Measurements from ENCODE around the gene SFRP4. TPM values are rescaled to one million over a fixed set of nuclear protein-coding genes. Genes with fewer than 3 reads are reported as not detected.

Gene SFRP4
- total RNA-seq, 1 donor from 2014 or later, result not detected

DNA sequence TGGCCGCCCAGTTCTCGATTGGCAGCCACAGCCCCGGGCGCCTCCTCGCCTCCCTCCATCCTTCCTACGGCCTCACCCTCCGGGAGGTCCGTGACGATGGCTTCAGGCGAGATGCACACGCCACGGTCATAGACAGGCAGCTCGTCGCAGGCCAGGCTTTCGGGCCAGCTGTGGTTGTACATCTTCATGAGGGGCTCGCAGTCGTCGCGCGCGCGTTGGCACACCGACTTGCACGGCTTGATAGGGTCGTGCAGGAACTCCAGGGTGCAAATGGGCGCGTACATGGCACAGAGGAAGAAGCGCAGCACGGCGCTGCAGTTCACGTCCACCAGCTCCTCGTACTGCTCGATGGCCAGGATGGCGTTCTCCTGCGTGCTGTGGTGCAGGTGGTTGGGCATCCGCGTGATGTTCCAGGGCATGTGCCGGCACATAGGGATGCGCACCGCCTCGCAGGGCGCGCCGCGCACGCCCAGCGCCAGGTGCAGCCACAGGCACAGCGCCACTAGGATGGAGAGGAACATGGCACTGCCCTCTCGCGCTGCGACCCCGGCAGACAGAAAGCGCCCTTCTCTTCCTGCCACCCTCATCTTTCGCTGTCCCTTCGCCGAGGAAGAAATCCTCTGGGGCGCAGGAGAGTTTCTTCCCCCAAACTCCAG, 472 bp downstream of the SFRP4 start:
- TF ChIP-seq, protein P1, sequence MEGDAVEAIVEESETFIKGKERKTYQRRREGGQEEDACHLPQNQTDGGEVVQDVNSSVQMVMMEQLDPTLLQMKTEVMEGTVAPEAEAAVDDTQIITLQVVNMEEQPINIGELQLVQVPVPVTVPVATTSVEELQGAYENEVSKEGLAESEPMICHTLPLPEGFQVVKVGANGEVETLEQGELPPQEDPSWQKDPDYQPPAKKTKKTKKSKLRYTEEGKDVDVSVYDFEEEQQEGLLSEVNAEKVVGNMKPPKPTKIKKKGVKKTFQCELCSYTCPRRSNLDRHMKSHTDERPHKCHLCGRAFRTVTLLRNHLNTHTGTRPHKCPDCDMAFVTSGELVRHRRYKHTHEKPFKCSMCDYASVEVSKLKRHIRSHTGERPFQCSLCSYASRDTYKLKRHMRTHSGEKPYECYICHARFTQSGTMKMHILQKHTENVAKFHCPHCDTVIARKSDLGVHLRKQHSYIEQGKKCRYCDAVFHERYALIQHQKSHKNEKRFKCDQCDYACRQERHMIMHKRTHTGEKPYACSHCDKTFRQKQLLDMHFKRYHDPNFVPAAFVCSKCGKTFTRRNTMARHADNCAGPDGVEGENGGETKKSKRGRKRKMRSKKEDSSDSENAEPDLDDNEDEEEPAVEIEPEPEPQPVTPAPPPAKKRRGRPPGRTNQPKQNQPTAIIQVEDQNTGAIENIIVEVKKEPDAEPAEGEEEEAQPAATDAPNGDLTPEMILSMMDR (conservative IDR thresholded peaks at IDR 0.05), result no peak
- no peak for DNase-seq (ENCODE audit: low read depth, low spot score)
- peaks cover 82% of the 10 kb centered on the region for H3K27me3 Mint-ChIP-seq (ENCODE audit: low read depth)

DNA sequence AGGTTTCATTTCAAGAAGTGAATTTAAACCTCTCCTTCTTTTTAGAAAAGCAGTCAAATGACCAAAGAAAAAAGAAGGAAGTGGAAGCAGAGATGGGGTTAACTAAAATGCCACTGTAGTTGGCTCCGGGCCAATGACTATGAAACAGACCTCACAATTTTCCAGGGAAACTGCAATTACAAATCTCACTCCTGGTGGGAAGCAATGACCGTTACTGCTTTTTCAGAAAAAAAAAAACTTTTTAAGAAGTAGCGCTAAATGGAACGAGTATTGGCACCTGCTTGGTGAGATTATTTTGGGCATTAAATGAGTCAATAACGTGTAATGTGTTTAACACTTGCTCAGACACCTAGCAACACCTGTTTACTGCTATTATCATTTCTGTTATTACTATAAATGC, 1.2 kb downstream of the SFRP4 start:
- peaks cover 13% of the 10 kb centered on the region for H3K4me1 Mint-ChIP-seq
- DNase-seq (ENCODE audit: low read depth, low spot score), result no peak
- TF ChIP-seq, protein P1 (conservative IDR thresholded peaks at IDR 0.05), result no peak
- H3K27ac Mint-ChIP-seq (ENCODE audit: unreplicated experiment), result no peak overlapping the region
- no peak overlapping the region for H3K4me3 Mint-ChIP-seq
- H3K9me3 Mint-ChIP-seq, result no peaks in the 10 kb centered on the region
- no peaks in the 10 kb centered on the region for H3K36me3 Mint-ChIP-seq (ENCODE audit: low read depth)
- peaks cover 82% of the 10 kb centered on the region for H3K27me3 Mint-ChIP-seq (ENCODE audit: low read depth)

More for the DNA sequence above, 472 bp downstream of the SFRP4 start:
- H3K9me3 Mint-ChIP-seq, result no peaks in the 10 kb centered on the region
- no peaks in the 10 kb centered on the region for H3K36me3 Mint-ChIP-seq (ENCODE audit: low read depth)
- H3K4me3 Mint-ChIP-seq, result peak overlapping the region; percentile 72
- H3K4me1 Mint-ChIP-seq, result peaks cover 15% of the 10 kb centered on the region
- no peak overlapping the region for H3K27ac Mint-ChIP-seq (ENCODE audit: unreplicated experiment)

DNA sequence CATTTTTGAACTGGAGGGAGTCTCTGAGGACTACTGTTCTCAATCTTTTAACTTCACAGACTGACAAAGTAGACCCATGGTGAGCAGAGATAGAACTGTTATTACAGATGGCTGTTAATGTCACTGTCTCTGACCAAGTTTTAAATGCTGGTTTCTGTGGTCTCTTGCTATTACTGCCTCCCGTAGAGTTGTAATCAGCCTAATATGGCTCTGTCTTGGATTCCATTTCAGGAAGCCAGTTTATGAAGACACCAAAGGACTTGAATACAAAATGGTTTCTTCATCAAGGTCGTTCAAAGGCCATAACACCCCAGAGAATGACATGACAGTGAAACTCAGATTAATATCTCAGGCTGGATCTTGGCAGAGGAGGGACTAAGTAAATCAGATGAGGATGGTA, 3.9 kb downstream of the SFRP4 start:
- Mint-ChIP-seq H3K36me3 (ENCODE audit: low read depth) (no peaks in the 10 kb centered on the region), H3K9me3 (no peaks in the 10 kb centered on the region), H3K27ac (ENCODE audit: unreplicated experiment) (no peak overlapping the region), H3K4me3 (no peak overlapping the region), H3K27me3 (ENCODE audit: low read depth) (peaks cover 55% of the 10 kb centered on the region), H3K4me1 (peaks cover 8% of the 10 kb centered on the region)
- no peak for DNase-seq (ENCODE audit: low read depth, low spot score)
- TF ChIP-seq, protein P1 (conservative IDR thresholded peaks at IDR 0.05), result no peak

DNA sequence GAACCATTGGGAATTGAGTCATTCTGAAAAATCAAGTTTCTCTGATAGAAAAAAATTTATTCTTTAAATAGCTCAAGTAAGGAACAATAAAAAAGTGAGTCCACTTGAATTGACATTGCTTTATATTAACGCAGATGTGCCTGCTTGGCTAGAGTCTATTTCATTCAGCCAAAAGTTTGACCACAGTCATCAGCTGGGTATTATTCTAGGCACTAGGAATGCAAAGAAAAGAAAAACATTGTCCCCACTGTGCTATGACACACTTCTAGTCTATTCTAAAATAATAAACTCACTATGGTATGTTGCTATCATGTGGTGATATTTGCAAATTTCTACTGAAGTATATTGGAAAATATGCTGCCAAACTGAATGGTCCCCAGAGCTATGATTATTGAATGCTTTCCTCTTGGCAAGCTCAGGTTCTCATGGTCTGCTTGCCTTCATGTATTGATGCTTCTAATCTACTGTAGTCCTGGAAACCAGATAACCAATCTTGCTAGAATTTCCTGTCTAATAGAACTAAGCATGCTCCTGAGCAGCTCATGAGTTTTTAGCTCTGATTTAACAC, 8.3 kb downstream of the SFRP4 start:
- peaks cover 15% of the 10 kb centered on the region for H3K27me3 Mint-ChIP-seq (ENCODE audit: low read depth)

DNA sequence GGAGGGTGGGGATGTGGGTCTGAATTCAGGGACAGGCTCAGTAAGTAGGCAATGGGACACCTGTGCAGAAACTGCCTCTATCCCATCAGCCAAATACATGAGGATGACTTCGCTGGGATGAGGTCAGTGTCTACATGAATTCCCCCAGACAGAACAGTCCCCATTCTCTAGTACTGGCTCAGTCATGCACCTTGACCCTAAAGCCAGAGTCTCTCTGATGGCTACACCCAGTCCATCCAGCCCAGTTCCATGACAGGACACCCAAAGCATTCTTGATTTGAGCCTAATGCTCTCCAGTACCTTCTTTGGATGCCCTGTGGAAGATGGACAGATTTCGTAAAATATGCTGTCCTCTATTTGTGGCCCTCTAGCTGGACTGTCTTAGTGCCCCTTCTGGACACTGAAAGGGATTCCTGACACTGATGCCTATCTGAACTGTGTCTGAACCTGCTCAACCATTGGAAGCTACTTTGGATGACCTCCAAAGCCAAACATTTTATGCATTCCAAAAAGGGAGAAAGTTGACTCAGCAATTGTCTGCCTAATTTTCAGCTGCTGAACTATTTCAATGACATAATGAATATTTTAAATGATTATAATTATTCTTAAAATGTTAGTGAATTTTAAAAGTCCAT, 14.6 kb downstream of the SFRP4 start:
- H3K4me3 Mint-ChIP-seq, result no peak overlapping the region
- no peak overlapping the region for H3K27ac Mint-ChIP-seq (ENCODE audit: unreplicated experiment)
- DNase-seq (ENCODE audit: low read depth, low spot score), result no peak
- no peaks in the 10 kb centered on the region for H3K36me3 Mint-ChIP-seq (ENCODE audit: low read depth)
- TF ChIP-seq, protein P1 (conservative IDR thresholded peaks at IDR 0.05), result no peak
- H3K9me3 Mint-ChIP-seq, result no peaks in the 10 kb centered on the region
- H3K4me1 Mint-ChIP-seq, result no peaks in the 10 kb centered on the region
- H3K27me3 Mint-ChIP-seq (ENCODE audit: low read depth), result peaks cover 3% of the 10 kb centered on the region

More for the DNA sequence above, 8.3 kb downstream of the SFRP4 start:
- Mint-ChIP-seq H3K4me3 (no peak overlapping the region), H3K36me3 (ENCODE audit: low read depth) (no peaks in the 10 kb centered on the region), H3K9me3 (no peaks in the 10 kb centered on the region), H3K27ac (ENCODE audit: unreplicated experiment) (no peak overlapping the region), H3K4me1 (no peaks in the 10 kb centered on the region)
- no peak for DNase-seq (ENCODE audit: low read depth, low spot score)
- TF ChIP-seq, protein P1 (conservative IDR thresholded peaks at IDR 0.05), result no peak
